HEK293T (cell line): ENCODE measurements around the gene CCDC71L.

Source experiments
- ARNT ChIP-seq: fragments of 450-650 bp; IDR thresholded peaks from 2 replicates; pipeline ENCODE4 v1.6.1; 2017; ENCODE audit warnings: mild to moderate bottlenecking
- BHLHE40 ChIP-seq: fragments of 450-650 bp; IDR thresholded peaks from 2 replicates; pipeline ENCODE4 v1.6.1; 2016; ENCODE audit warnings: mild to moderate bottlenecking, moderate library complexity, borderline replicate concordance
- FOXA1 ChIP-seq: fragments of 450-650 bp; IDR thresholded peaks from 2 replicates; pipeline ENCODE4 v1.6.1; 2016; ENCODE audit warnings: mild to moderate bottlenecking
- FOXK2 ChIP-seq: fragments of 450-650 bp; IDR thresholded peaks from 2 replicates; pipeline ENCODE4 v1.6.1; 2016; ENCODE audit warnings: mild to moderate bottlenecking
- FOXM1 ChIP-seq: fragments of 450-650 bp; IDR thresholded peaks from 2 replicates; pipeline ENCODE4 v1.6.1; 2017; ENCODE audit warnings: mild to moderate bottlenecking, borderline replicate concordance
- HDGF ChIP-seq: fragments of 450-650 bp; IDR thresholded peaks from 2 replicates; pipeline ENCODE4 v1.6.1; 2017; ENCODE audit warnings: antibody characterized with exemption, borderline replicate concordance
- NFRKB ChIP-seq: fragments of 450-650 bp; IDR thresholded peaks from 2 replicates; pipeline ENCODE4 v1.6.1; 2016; ENCODE audit warnings: mild to moderate bottlenecking, moderate library complexity
- SP1 ChIP-seq: fragments of 450-650 bp; IDR thresholded peaks from 2 replicates; pipeline ENCODE4 v1.6.1; 2017
- SUZ12 ChIP-seq: fragments of 450-650 bp; IDR thresholded peaks from 2 replicates; pipeline ENCODE4 v1.6.1; 2016; ENCODE audit warnings: mild to moderate bottlenecking
- TARDBP ChIP-seq: fragments of 450-650 bp; IDR thresholded peaks from 2 replicates; pipeline ENCODE4 v1.6.1; 2016
- ZNF384 ChIP-seq: fragments of 450-650 bp; IDR thresholded peaks from 2 replicates; pipeline ENCODE4 v1.6.1; 2016

- TF ChIP-seq SP1 (no peak), HDGF (no peak), TARDBP (no peak), ARNT (no peak), BHLHE40 (no peak), NFRKB (no peak), FOXK2 (no peak), FOXA1 (no peak), FOXM1 (no peak), ZNF384 (no peak), SUZ12 (no peak)
Measured at GRCh38 chr7:106678795-106679152, 17.8 kb upstream of the CCDC71L start.
